ENCODE measurements around the gene ZBTB46.
A peak's percentile ranks its signal among the peaks of the same experiment; 100 is the strongest.

ZBTB46 gene

GRCh38 chr20:63744158-63744557, 86.9 kb downstream of the ZBTB46 start:
- H3K4me3 ChIP-seq (ENCODE audit: low read depth, low read length), result no peak overlapping the region
- TF ChIP-seq CTCF (IDR thresholded peaks at IDR 0.05; ENCODE audit: control insufficient read depth, extremely low read depth, insufficient read depth), result no peak
- no peak for DNase-seq (ENCODE audit: low read depth)

GRCh38 chr20:63743210-63743970, 87.7 kb downstream of the ZBTB46 start:
- no peak overlapping the region for H3K4me3 ChIP-seq (ENCODE audit: low read depth, low read length)
- no peak for TF ChIP-seq CTCF (IDR thresholded peaks at IDR 0.05; ENCODE audit: control insufficient read depth, extremely low read depth, insufficient read depth)
- no peak for DNase-seq (ENCODE audit: low read depth)

GRCh38 chr20:63742381-63743024, 88.6 kb downstream of the ZBTB46 start:
- no peak overlapping the region for H3K4me3 ChIP-seq (ENCODE audit: low read depth, low read length)
- TF ChIP-seq CTCF (IDR thresholded peaks at IDR 0.05; ENCODE audit: control insufficient read depth, extremely low read depth, insufficient read depth), result no peak
- DNase-seq (ENCODE audit: low read depth), result no peak

GRCh38 chr20:63741676-63742380, 89.2 kb downstream of the ZBTB46 start:
- no peak for DNase-seq (ENCODE audit: low read depth)
- H3K4me3 ChIP-seq (ENCODE audit: low read depth, low read length), result peak overlapping the region; percentile 70
- TF ChIP-seq CTCF (IDR thresholded peaks at IDR 0.05; ENCODE audit: control insufficient read depth, extremely low read depth, insufficient read depth), result no peak

GRCh38 chr20:63741354-63741675, 89.7 kb downstream of the ZBTB46 start:
- H3K4me3 ChIP-seq (ENCODE audit: low read depth, low read length), result peak overlapping the region; percentile 70
- TF ChIP-seq CTCF (IDR thresholded peaks at IDR 0.05; ENCODE audit: control insufficient read depth, extremely low read depth, insufficient read depth), result no peak
- DNase-seq (ENCODE audit: low read depth), result no peak

- H3K4me3 ChIP-seq (ENCODE audit: low read depth, low read length), result peak overlapping the region; percentile 70
- peak; percentile 64 for DNase-seq (ENCODE audit: low read depth)
- TF ChIP-seq CTCF (IDR thresholded peaks at IDR 0.05; ENCODE audit: control insufficient read depth, extremely low read depth, insufficient read depth), result no peak
These were observed 90.3 kb downstream of the ZBTB46 start for GRCh38 chr20:63740627-63741353.
